NB4 (cell line): ENCODE measurements around the gene EPAS1.

Source experiments
- DNase-seq: peaks from one replicate; pipeline ENCODE4 v3.0.0; 2010; ENCODE audit warnings: low read depth
- H3K4me3 ChIP-seq: one replicate; pipeline ENCODE4 v1.5.1; 2011; ENCODE audit warnings: mild to moderate bottlenecking, low read depth, low read length, moderate library complexity
- MYC ChIP-seq: IDR thresholded peaks from 2 replicates; pipeline ENCODE4 v1.6.1; 2011; ENCODE audit warnings: low read depth, low read length
- POLR2A ChIP-seq: IDR thresholded peaks from 2 replicates; pipeline ENCODE4 v1.6.1; 2011; ENCODE audit warnings: mild to moderate bottlenecking; ENCODE audit not compliant: insufficient read length; ENCODE audit errors: extremely low read depth
- TF ChIP-seq, protein P1 (sequence below): IDR thresholded peaks from one replicate; pipeline ENCODE4 v1.5.1; 2012; ENCODE audit warnings: low read depth, low read length
- TF ChIP-seq, protein P2 (sequence below): IDR thresholded peaks from 2 replicates; pipeline ENCODE4 v1.6.1; 2011; ENCODE audit warnings: low read depth, low read length

The EPAS1 gene

DNA sequence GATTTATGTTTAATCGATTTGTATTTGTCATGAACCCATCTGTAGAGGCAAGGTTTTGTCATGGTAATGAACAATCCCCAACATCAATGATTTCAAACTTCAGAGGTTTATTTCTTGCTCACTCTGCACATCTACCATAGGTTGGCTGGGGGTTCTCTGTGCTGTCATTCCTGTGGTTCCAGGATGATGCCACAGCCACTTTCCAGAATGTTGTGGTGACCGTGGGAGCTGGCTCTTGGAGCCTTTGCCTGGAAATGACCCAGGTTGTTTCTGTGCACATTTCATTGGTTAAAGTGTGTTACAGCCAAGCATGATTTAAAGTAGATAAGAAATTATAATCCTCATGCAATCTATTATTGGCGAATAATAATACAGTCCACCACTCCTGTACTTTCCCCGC, 28.2 kb upstream of the EPAS1 start:
- TF ChIP-seq, protein P1, sequence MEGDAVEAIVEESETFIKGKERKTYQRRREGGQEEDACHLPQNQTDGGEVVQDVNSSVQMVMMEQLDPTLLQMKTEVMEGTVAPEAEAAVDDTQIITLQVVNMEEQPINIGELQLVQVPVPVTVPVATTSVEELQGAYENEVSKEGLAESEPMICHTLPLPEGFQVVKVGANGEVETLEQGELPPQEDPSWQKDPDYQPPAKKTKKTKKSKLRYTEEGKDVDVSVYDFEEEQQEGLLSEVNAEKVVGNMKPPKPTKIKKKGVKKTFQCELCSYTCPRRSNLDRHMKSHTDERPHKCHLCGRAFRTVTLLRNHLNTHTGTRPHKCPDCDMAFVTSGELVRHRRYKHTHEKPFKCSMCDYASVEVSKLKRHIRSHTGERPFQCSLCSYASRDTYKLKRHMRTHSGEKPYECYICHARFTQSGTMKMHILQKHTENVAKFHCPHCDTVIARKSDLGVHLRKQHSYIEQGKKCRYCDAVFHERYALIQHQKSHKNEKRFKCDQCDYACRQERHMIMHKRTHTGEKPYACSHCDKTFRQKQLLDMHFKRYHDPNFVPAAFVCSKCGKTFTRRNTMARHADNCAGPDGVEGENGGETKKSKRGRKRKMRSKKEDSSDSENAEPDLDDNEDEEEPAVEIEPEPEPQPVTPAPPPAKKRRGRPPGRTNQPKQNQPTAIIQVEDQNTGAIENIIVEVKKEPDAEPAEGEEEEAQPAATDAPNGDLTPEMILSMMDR, result no peak
- TF ChIP-seq POLR2A, result no peak
- no peak for TF ChIP-seq MYC
- TF ChIP-seq, protein P2, sequence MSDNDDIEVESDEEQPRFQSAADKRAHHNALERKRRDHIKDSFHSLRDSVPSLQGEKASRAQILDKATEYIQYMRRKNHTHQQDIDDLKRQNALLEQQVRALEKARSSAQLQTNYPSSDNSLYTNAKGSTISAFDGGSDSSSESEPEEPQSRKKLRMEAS, result no peak
- DNase-seq, result no peak
- no peak overlapping the region for H3K4me3 ChIP-seq

DNA sequence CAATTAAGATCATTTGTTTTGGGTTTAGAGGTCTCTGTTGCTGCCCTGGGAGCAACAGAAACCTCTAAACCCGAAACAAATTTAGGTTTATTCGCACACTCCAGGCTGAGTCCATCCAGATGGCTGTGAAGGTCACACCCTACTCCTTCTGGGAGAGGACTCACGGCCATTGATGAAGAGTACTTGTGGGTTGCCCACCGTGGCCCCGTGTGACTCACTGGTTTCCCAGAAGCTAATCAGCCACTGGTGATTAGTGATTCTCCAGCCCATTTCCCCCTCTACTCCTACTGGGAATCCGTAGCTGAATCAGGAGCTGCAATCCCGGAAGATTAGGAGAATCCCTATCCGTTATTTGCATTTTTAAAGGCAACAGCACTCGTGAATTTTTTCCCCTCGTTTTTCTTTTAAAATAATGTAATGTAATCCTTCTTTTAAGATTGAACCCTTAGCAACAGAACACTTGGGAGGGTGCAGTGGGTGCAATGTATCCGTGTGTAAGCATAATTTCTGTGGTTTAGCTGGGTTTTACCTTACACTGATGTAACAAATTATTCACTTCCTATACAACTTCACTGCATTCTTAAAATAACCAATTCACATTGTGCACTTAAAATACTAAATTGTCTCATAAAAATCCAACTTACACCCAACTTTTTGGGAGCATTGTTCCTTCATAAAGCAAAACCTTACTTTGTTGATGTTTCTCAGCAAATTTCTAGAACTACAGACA, 27.5 kb upstream of the EPAS1 start:
- DNase-seq, result no peak
- H3K4me3 ChIP-seq, result no peak overlapping the region
- TF ChIP-seq, protein P1, result no peak
- no peak for TF ChIP-seq MYC
- no peak for TF ChIP-seq POLR2A
- TF ChIP-seq, protein P2, result no peak

DNA sequence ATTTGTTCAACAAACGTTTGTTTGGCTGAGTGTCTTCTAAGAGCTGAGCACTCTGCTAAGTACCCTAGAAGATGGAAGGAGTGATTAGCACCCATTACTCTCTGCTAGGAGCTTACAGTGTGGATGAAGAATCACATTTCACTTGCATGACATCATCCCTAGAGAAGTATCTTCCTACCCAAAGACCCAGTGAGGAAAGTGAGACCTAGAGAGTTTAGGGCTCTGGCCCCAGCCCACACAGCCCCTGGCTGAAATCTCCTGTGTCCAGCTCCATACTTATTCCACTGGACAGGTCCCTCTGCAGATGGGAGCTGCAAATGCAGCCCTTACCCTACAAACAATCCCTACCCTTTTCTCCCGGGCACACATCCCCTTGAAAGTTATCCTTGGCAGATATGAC, 26.8 kb upstream of the EPAS1 start:
- H3K4me3 ChIP-seq, result no peak overlapping the region
- TF ChIP-seq, protein P2, result no peak
- TF ChIP-seq MYC (no peak), POLR2A (no peak)
- TF ChIP-seq, protein P1, result no peak
- no peak for DNase-seq

DNA sequence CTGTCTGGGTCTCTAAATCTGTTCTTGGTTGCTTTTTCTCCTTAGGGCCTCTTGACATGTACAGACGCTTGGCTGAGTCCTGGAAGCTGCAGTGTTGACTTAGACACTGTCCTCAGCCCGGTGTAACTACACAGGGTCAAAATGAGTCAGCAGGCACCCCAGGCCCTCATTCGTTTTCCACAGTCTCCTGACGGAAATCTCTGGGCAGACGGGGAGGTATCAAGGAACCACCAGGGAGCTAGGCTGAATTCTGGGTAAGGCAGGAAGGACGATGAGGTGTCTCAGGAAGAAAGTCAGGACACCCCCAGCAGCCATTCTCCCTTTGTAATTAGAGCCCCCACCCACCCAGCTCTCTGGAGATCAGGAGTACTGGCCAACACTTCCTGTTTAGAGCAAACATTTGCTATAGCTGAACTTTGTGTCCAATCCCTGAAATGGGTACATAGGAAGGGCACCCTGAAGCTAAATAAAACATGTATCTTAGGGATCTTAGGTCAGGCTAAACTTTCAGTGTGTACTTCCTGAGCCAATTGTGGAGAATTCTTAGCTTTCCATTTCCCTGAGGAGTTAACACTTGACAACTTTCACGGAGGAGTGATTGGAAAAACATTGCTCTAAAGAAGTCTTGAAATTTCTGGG, 23.9 kb upstream of the EPAS1 start:
- TF ChIP-seq MYC (no peak), POLR2A (no peak)
- TF ChIP-seq, protein P2, result no peak
- TF ChIP-seq, protein P1, result no peak
- H3K4me3 ChIP-seq, result no peak overlapping the region
- DNase-seq, result no peak

DNA sequence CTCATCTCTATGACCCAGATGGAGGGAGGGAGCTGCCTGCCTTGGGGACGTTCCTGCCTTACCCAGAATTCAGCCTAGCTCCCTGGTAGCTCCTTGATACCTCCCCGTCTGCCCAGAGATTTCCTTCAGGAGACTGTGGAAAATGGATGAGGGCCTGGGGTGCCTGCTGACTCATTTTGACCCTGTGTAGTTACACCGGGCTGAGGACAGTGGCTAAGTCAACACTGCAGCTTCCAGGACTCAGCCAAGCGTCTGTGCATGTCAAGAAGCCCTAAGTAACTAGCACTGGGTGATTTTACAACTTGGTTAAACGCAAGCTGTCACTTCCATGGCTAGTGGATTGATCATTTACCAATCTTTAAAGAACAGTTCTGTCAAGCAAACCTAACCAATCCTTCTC, 23.3 kb upstream of the EPAS1 start:
- TF ChIP-seq MYC (no peak), POLR2A (no peak)
- TF ChIP-seq, protein P1, result no peak
- TF ChIP-seq, protein P2, result no peak
- no peak for DNase-seq
- no peak overlapping the region for H3K4me3 ChIP-seq
